GM21723 (cell line): Measurements from ENCODE around the gene TRAPPC12.
"Not testable (repeated sequence)": the region's sequence is repeated elsewhere in the genome, so short reads cannot be mapped to it uniquely, and the experiment has no call there.

Experiments
- ATAC-seq: cut with Tn5 transposase; IDR thresholded peaks from one replicate; pipeline ENCODE4 v1.9.1; 2021; ENCODE audit warnings: mild to moderate bottlenecking, moderate library complexity; ENCODE audit not compliant: unreplicated experiment

Gene TRAPPC12

DNA sequence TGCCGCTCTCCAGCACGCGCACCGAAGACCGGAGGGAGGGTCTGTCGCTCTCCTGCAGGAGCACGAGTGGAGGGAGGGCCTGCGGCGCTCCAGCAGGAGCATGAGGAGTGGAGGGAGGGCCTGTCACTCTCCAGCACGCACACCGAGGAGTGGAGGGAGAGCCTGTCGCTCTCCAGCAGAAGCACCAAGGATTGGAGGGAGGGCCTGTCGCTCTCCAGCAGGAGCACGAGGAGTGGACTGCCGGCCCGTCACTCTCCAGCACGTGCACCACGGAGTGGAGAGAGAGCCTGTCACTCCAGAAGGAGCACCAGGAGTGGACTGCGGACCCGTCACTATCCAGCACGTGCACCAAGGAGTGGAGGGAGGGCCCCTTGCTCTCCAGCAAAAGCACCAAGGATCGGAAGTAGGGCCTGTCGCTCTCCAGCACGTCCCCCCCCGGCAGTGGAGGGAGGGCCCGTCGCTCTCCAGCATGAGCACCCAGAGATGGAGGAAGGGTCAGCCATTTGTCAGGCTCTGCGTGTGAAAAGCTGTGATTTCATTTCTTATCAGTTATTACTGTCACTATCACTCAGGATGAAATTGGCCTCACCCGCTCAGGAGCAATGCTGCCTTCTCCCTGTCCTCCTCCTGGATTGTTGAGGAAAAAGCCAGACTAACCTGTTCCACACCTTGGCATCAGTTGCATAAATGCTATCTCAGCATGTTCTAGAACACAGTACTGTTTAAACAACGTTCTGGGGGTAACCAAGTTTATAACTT lies 103.9 kb downstream of the TRAPPC12 start:
- ATAC-seq: no peak

DNA sequence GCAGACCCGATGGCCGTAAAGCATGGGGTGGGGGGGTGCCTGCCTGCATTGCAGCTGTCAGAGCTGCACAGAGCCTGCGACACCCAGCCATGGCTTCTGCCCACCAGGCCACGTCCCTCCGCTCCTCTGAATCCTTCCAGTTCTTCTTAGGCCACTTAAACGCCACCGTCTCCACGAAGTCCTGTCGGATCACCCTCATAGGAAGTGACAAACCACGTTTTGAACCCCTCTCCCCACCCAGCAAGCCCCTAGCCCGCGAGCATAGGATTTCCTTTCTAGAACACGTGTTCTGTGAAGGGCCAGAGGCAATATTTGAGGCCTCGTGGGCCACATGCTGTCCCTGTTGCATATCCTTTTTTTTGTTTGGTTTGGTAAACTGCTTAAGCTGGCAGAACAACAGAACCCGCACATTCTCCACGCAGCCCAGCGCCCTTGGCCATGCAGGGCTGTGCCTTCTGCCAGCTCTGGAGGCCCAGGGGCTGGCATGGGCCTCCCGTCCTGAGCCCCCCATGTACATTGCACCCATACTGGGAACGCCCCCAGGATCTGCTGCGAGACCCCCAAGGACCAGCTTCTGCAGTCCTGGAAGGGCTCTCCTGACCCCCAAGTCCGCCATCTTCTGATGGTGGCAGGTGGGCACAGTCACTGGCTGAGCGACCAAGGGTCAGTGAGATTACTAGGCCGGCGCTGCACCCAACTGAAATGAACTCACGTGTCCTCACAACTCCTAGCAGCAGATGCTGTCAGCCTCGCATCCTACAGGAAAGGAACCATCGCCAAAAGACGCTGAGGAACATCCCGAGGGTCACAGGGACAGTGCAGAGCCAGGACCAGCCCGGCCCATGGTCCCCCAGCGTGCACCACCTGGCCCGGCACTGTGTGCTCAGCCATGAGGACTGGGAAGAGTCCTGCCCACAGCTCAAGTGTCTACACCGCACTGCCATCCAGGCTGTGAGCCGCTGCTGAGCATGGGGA lies 104.8 kb downstream of the TRAPPC12 start:
- ATAC-seq: no peak

DNA sequence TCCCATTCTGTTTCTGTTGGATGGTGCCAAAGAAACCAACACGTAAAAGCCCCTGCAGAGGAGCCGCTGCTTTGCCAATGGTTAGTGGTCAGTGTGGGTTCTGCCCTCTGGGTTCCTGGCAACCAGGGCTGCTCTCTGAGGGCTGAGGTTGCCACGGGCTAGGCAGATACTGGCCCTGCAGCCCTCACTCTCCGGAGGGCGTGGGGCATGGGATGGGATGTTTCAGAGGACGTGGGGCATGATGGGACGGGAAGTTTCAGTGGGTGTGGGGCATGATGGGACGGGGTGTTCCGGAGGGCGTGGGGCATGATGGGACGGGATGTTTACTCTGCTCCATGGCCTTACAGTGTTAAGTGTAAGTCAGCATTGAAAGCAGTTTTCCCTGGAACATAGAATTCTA lies 105.7 kb downstream of the TRAPPC12 start:
- no peak for ATAC-seq

DNA sequence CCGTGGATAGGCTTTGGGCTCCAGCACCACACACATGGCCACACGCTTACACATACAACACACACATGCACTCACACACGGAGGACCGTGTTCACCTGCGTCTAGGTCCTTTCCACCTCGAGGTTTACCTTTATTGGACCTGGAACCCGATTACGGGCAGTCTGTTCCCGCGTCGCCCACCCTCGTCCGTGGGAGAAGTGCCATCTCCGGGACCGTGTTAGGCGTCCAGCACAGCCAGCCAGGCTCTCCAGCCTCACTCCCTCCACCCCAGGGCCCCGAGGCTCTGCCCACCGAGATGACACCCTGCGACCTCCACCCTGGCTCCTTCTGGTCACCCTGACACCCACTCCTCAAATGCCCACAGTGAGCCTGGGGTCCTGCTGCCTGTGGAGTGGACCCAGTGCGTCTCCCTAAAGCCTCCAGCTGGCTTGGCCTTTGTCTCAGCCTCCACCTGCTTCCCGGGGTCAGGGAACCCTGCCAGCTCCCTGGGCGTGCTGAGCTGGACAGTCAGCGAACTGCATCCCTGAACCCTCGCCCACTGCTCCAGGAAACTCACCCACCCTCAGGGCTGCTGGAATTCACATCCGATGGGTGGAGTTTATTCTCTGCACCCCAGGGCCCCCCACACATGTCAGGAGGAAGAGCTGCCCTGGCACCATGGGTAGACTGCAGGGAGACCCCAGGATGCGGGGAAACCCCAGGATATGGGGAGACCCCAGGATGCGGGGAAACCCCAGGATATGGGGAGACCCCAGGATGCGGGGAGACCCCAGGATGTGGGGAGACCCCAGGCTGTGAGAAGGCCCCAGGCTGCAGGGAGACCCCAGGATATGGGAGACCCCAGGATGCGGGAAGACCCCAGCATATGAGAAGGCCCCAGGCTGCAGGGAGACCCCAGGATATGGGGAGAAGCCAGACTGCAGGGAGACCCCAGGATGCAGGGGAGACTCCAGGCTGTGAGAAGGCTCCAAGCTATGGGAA lies 106.8 kb downstream of the TRAPPC12 start:
- ATAC-seq: no peak

DNA sequence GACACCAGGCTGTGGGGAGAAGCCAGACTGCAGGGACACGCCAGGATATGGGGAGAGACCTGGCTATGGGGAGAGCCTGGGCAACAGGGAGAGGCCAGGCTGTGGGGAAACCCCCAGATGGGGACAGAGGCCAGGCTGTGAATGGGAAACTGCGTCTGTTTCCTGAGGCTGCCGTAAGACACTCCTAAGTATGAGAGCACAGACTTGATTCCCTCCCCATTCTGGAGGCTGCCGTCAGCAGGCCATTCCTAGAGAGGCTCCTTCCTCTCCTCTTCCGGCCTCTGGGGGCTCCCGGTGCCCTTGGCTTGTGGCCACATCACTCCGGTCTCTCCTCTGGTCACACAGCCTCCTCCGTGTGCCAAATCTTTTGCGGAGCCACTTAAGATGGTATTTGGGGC lies 107.5 kb downstream of the TRAPPC12 start:
- ATAC-seq: no peak

DNA sequence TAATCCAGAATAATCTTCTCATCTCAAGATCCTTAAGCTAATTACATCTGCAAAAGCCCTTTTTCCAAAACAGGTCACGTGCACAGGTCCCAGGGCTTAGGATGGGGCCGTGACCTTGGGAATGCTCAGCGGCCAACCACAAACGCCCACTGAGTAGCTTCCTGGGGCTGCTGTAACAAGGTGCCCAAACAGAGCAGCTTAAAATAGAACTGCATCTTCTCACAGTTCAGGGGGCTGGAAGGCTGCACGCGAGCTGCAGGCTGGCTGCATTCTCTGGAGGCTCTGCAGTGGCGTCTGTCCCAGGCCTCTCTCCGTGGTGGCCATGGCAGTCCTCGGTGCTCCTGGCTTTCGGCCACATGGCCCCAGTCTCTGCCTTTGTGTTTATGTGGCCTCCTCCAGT lies 107.9 kb downstream of the TRAPPC12 start:
- no peak for ATAC-seq

DNA sequence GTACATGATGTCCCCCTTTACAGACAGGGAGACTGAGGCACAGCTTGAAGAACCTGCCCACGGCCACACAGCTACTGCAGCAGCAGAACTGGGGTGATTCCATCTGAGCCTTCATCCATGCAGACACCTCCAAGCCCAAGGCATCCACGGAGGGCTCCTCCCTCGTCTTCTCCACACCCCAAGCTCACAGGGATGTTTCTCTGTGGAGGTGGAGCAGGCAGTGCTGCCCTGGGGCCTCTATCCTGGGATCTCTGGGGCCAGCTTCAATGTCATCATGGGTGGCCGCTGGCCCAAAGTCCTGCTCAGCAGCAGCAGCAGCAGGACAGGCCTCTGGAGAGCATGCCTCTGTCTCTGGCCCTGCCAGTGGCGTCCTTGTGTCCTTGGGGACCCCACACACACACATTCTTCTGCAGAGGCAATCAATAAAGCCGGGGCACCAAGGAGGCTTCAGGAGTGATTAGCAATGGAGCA lies 108.6 kb downstream of the TRAPPC12 start:
- ATAC-seq: no peak

DNA sequence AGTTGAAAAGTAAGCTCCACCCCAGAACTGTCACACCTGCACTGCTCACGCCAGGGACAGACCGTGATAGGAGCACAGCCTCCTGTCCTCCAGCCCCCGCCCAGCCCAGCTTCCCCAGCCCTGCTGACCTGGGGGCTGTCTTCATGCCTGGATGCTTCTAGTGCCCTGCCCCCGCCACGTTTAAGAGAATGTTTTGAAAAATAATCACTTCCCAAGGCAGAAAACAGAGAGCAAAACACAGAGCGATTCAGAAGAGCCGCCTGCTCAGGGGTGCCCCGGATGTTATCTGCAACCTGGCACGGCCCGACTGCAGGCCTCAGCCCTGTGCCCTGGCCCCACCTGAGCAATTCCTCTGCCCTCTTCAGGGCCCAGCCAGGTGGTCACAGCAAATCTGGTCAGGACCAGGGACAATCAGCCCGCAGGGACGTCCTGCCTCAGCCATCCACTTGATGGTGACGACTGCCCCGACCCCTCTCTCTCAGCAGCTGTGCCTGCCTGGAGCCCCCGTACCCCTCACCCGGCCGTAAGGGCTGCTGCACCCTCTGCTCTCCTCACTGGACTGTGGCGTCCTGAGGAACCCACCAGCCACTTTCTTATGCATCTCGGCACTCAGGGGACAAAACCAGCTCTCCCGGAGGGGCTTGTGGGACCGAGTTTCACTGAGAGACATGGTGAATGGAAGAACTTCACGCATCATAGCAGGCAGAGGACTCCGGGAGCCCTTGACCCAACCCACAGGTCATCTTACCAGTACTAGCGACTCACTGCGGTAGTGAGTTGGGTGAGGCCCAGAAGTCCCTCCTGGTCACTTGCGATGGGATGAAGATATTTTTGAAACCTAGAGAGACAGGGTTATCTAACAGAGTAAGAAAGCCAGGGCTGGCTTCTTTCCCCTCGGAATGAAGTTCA lies 109.6 kb downstream of the TRAPPC12 start:
- no peak for ATAC-seq

DNA sequence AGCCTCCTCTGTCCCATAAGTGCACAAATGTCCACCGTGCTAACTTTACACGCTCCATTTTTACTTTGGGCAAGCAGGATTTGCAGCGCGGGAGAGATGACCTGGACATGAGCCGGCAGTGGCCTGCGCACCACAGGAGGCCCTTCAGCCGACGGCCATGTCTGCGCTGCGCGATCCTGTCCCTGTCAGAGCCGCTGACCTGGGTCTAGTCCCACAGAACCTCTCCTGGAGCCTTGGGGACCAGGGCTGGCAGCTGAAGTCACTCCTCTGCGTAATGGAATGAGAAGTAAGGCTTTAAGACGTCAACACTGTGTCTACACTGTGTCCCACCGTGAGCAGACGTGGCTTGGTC lies 110.2 kb downstream of the TRAPPC12 start:
- ATAC-seq: no peak

DNA sequence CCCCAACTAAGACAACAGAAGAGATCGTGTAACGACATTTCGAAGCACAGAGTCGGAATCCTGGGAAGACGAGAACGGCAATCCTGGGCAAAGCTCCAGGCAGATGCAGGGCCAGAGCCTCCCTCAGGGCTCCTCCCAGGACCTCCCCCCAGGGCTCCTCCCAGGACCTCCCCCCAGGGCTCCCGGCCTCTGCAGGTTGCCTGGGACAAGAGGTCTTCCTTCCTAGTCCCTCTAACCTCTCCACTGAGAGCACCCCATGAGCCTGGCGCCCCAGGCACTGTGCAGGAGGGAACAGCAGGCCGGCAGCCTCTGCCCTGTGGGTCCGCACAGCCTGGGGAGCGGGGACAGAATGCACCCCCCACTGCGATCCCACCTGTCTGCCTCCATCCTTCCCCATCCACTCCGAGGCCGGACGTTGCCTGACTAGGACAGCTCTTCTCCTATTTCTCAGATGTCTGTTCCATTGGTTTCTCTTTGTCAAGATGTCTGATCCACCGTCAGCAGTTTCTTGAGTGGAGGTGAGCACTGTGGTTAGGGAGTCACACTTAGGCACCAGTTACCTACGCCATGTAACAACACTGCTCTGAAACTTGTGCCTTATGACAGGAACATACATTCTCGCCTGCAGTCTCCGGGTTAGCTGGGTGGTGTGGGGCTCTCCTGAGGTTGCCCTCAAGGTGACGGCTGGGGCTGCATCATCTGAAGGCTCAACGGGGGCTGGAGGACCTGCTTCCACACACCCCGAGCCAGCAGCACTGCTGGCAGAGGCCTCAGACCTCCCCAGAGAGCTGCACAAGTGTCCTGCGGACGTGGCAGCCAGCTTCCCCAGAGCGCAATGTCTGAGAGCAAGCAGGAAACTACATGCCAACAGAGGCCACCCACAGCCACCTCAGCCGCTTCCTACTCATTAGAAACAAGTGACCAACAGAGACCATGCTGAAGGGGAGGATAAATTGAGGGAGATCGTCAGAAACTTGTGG lies 111.0 kb downstream of the TRAPPC12 start:
- ATAC-seq: no peak

DNA sequence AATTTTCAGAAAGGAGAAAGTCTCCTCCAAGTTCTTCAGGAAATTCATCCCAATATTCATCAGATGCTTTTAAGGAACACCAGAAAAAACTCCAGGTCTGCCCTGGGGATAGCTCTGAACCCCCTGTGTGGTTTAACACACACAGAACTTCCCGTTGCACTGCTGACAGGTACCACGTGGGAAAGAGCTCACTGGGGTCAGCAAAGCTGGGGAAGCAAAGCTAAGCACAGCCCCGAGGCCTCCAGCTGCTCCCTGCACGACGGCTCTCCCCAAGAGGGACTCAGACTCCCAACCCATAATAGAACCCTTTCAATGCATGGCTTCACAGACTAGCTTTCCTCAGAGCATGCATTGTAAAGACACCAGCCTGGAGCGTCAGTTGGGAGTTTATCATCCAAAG lies 111.8 kb downstream of the TRAPPC12 start:
- no peak for ATAC-seq

DNA sequence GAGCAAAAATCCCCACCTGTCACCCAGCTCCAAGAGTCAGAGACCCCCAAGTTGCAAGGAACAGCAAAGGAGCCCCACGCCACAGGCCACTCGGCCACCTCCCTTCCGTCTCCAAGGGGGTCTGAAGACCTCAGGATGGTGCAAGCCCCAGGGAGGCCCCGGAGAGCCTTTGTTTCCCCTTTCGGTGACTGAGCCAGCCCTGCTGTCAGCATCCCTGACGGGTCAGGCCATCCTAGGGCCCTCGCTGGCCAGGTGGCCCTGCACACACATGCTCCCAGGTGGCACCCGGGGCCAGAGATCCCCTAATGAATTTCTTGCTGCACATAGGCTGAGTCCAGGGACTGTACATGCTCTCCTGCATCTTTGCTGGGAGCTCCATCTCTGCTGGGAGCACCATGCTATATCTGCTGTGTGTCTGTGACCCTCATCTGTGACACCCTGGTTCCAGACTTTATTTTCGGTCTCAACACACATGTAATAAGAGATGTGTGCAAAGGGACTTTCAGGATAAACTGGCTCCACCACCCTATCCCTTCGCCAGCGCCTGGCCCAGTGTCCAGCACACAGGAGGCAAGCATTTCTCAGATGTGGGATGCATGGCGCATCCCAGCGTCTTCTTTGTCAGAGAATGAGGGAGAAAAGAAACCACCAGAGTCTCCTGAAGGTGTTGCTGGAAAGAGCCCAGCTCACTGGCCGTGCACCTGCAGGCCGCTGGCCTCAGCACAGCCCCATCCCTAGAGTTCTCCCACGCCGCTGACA lies 112.4 kb downstream of the TRAPPC12 start:
- ATAC-seq: no peak

DNA sequence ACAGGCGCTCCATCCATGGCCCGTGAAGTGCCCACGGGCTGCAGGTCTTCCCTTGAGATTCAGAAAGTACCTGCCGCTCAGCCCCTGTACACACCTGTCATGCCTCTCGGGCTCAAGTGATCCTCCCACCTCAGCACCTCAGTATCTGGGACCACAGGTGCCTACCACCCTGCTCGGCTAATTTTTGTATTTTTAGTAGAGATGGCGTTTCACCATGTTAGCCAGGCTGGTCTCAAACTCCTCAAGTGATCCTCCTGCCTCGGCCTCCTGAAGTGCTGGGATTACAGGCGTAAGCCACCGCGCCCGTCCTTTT lies 112.9 kb downstream of the TRAPPC12 start:
- not testable (repeated sequence) for ATAC-seq

DNA sequence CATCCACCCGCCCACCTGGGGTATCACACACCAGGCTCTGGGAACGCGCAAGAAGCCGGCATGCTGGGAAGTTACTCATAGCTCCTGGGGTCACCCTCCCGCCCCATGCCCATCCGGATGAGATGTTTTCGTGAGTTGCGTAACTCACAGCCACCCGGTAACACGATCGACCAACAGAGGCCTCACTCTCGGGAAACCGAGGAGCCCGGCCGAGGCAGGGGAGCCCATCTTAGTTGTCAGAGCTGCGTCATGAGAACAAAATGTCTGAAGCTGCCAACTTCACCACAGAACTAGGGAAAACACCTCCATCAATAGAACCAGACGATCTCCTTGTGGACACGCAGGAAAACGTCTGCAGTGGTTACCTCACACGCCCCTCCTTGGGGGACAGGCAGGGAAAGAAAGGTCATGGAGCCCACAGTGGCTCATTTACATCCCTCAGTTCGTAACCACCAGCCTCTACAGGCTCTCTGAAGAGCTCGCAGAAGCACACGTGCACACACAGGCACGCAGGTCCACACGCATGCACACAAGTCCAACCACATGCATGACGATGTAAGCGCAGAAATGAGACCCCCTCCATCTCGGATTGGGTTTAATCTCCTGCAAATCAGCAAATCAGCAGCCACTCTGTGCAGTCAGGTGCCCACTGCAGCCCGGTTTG lies 113.6 kb downstream of the TRAPPC12 start:
- no peak for ATAC-seq

DNA sequence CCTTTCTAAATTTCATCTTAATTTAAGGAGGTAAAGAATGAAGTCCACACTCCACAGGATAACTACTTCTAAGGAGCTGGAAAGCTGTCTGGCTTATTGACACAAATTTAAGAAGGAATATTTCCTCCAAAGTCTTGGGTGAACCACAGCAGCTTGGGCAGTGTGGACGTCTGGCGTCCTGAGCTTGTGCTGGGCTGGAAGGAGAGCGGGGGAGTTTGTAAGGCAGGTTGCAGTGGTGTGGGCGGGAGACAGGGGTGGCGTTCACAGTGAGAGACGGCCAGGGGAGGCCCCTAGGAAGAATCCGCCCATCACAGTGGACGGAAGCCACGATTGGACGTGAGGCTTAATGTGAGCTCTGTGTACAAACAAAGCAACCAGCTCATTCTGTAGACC lies 114.1 kb downstream of the TRAPPC12 start:
- no peak for ATAC-seq

DNA sequence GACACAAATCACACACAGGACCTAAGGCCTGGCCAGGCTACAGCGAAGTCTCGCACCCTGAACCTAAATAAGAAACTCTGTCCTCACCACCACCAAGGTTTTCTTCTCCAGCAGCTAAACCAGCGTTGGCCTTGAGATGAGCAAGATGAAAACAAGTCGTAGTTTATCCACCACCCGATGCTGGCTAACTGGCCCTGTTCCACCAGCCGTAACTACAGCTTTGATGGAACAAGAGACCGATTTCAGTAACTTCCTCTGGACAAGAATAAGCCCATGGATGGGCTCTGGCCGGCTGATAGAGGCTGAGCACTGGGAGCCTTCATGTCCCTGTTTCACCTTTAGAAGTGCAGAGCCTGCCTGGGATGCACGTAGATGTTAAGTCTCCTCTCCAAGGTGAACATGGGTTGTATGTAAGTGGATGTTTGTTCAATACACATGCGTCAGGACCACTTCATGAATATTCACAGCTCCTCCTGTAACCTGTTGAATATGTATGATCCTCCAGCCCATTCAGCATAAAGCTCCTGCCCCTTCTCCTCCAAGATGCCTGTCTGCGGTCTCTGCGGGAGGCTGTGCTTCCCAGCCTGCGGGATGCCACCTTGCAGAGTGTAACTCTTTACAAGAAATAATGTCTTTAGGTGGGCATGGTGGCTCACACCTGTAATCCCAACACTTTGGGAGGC lies 115.6 kb downstream of the TRAPPC12 start:
- ATAC-seq: no peak

DNA sequence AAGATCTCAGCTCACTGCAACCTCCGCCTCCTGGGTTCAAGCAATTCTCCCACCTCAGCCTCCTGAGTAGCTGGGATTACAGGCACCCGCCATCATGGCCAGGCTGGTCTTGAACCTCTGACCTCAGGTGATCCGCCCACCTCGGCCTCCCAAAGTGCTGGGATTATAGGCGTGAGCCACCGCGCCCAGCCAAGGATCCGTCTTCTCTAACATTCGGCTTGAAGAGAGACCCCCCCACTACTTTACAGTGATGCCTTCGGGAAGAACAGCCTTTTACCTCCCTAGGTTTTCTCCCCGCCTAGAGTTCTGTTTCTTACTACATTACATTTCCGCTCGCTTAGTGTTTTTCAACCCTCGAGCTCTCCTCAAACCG lies 117.2 kb downstream of the TRAPPC12 start:
- not testable (repeated sequence) for ATAC-seq
